Tibial nerve (tissue), 4 donors: ENCODE results near the gene TRMT10C.

ENCODE experiments used
- EP300 ChIP-seq, 2 donors: sonication (generic); formaldehyde crosslinking; IDR thresholded peaks; one replicate each; pipeline ENCODE4 v1.6.1; 2017; ENCODE audit warnings: antibody characterized with exemption in 2 of 2, mild to moderate bottlenecking in 1 of 2
- POLR2A ChIP-seq, 2 donors: fragments of 450-650 bp; IDR thresholded peaks; one replicate each; pipeline ENCODE4 v1.6.1; 2017; ENCODE audit warnings: antibody characterized with exemption in 2 of 2, mild to moderate bottlenecking in 2 of 2, moderate library complexity in 2 of 2
- TF ChIP-seq, protein P1 (sequence below), 5 experiments: fragments of 200-600 bp in 3 of 5; fragments of 450-650 bp in 2 of 5; sonication (generic) in 3 of 5; IDR thresholded peaks; one replicate each; pipeline ENCODE4 v1.5.1; 2016 to 2019; ENCODE audit warnings: antibody characterized with exemption in 5 of 5, mild to moderate bottlenecking in 3 of 5, moderate library complexity in 2 of 5

DNA sequence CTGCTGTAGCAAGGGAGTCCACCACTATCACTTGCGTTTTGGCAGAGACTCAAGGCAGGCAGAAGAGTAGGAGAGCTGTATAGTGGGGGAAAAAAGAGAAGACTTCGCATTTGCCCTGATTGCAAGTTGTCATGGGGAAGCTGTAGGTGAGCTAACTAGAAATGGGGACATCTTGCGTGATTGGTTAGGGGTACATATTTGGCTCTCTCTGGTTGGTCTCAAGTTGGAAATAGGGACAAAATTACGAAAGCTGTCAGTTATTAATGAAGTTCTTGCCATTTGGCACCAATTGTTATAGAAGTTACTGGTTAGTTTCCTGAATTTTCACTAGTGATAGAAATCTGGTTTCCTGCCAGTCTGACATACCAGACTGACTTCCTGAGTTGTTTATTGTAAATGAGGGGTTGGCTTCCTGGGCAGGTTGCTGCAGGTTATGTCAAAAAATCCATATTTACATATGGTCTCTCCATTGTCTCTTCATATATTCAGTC lies 40.4 kb upstream of the TRMT10C start:
- TF ChIP-seq POLR2A (IDR thresholded peaks at IDR 0.05) (no peak), EP300 (IDR thresholded peaks at IDR 0.05) (no peak)
- TF ChIP-seq, protein P1, sequence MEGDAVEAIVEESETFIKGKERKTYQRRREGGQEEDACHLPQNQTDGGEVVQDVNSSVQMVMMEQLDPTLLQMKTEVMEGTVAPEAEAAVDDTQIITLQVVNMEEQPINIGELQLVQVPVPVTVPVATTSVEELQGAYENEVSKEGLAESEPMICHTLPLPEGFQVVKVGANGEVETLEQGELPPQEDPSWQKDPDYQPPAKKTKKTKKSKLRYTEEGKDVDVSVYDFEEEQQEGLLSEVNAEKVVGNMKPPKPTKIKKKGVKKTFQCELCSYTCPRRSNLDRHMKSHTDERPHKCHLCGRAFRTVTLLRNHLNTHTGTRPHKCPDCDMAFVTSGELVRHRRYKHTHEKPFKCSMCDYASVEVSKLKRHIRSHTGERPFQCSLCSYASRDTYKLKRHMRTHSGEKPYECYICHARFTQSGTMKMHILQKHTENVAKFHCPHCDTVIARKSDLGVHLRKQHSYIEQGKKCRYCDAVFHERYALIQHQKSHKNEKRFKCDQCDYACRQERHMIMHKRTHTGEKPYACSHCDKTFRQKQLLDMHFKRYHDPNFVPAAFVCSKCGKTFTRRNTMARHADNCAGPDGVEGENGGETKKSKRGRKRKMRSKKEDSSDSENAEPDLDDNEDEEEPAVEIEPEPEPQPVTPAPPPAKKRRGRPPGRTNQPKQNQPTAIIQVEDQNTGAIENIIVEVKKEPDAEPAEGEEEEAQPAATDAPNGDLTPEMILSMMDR (IDR thresholded peaks at IDR 0.05): no peak
